ENCODE data around the gene HECA.
"Not testable (repeated sequence)": the region's sequence is repeated elsewhere in the genome, so short reads cannot be mapped to it uniquely, and the experiment has no call there.

GRCh38 chr6:139140854-139141253 is 6.0 kb downstream of the HECA start:
- not testable (repeated sequence) for TF ChIP-seq CTCF, POLR2A (IDR thresholded peaks at IDR 0.05)

All from thyroid gland (tissue), 4 donors.